Measurements from ENCODE around the gene ITGB8. TPM values are rescaled to one million over a fixed set of nuclear protein-coding genes. Genes with fewer than 3 reads are reported as not detected.
A peak's percentile ranks its signal among the peaks of the same experiment; 100 is the strongest.

The ITGB8 gene
- total and polyA plus RNA-seq, 12 donors = 0.46 to 10.7 (median 2.5) TPM

GRCh38 chr7:20401861-20402746, 71.4 kb downstream of the ITGB8 start:
- H3K36me3 ChIP-seq = no peaks in the 10 kb centered on the region
- 54 to 64% methylated on average over 3 of the region's 3 CpGs for WGBS, 2 donors

GRCh38 chr7:20402747-20403230, 72.1 kb downstream of the ITGB8 start:
- 72 to 85% methylated on average over 4 of the region's 4 CpGs for WGBS, 2 donors
- TF ChIP-seq CTCF (IDR thresholded peaks at IDR 0.05) = peak in 7 of 9 donors; percentile 26 to 56 (median 46)
- peaks cover 0 to 27% (median 15%) of the 10 kb centered on the region in 9 donors for H3K4me1 ChIP-seq
- H3K27ac ChIP-seq = no peak overlapping the region
- intact Hi-C loops (cut with DNase I) = loop anchor here in 5 of 10 donors (5.0 to 10.0 kb wide), 2 partner anchors 68 to 240 kb away; partner anchors contain the start of gene ITGB8 (in 4 of the 5)
- DNase-seq (no peak), ATAC-seq (no peak)
- no peaks in the 10 kb centered on the region for H3K27me3 ChIP-seq
- H3K9me3 ChIP-seq = no peaks in the 10 kb centered on the region
- H3K4me3 ChIP-seq = no peak overlapping the region
- no peaks in the 10 kb centered on the region for H3K36me3 ChIP-seq

More at GRCh38 chr7:20401861-20402746, 71.4 kb downstream of the ITGB8 start:
- Histone ChIP-seq H3K27me3 (no peaks in the 10 kb centered on the region), H3K9me3 (no peaks in the 10 kb centered on the region), H3K4me3 (no peak overlapping the region), H3K4me1 (peaks cover 0 to 20% (median 8%) of the 10 kb centered on the region in 9 donors), H3K27ac (no peak overlapping the region)
- ATAC-seq = no peak
- no peak for TF ChIP-seq CTCF (IDR thresholded peaks at IDR 0.05)
- intact Hi-C loops (cut with DNase I) = loop anchor here in 5 of 10 donors (5.0 to 10.0 kb wide), 2 partner anchors 67 to 240 kb away; partner anchors contain the start of gene ITGB8 (in 4 of the 5)
- no peak for DNase-seq

- H3K36me3 ChIP-seq = no peaks in the 10 kb centered on the region
- TF ChIP-seq CTCF (IDR thresholded peaks at IDR 0.05) = no peak
- intact Hi-C loops (cut with DNase I) = loop anchor here in 5 of 10 donors (5.0 to 10.0 kb wide), 2 partner anchors 69 to 241 kb away; partner anchors contain the start of gene ITGB8 (in 4 of the 5)
- WGBS, 2 donors = 49 to 54% methylated on average over 3 of the region's 3 CpGs
- no peak overlapping the region for H3K27ac ChIP-seq
- DNase-seq (peak; percentile 48 to 51), ATAC-seq (peak in 6 of 8 donors; percentile 19 to 86 (median 64))
- no peaks in the 10 kb centered on the region for H3K9me3 ChIP-seq
- no peaks in the 10 kb centered on the region for H3K27me3 ChIP-seq
- H3K4me3 ChIP-seq = no peak overlapping the region
- peaks cover 0 to 32% (median 16%) of the 10 kb centered on the region in 9 donors for H3K4me1 ChIP-seq
Measured at GRCh38 chr7:20403331-20403730, 72.6 kb downstream of the ITGB8 start.

- ATAC-seq (no peak), DNase-seq (no peak)
- Histone ChIP-seq H3K9me3 (no peaks in the 10 kb centered on the region), H3K27me3 (no peaks in the 10 kb centered on the region), H3K36me3 (no peaks in the 10 kb centered on the region), H3K27ac (no peak overlapping the region), H3K4me1 (peaks cover 0 to 40% (median 22%) of the 10 kb centered on the region in 9 donors), H3K4me3 (no peak overlapping the region)
- no peak for TF ChIP-seq CTCF (IDR thresholded peaks at IDR 0.05)
- intact Hi-C loops (cut with DNase I) = loop anchor here in 5 of 10 donors (5.0 to 10.0 kb wide), 2 partner anchors 70 to 242 kb away; partner anchors contain the start of gene ITGB8 (in 4 of the 5)
- WGBS, 2 donors = 94 to 96% methylated on average over 6 of the region's 6 CpGs
Measured at GRCh38 chr7:20404320-20404719, 73.6 kb downstream of the ITGB8 start.
